Upper lobe of left lung (tissue), 6 donors: ENCODE measurements around the gene MBD3L2. TPM values are rescaled to one million over a fixed set of nuclear protein-coding genes. Genes with fewer than 3 reads are reported as not detected.
A peak's percentile ranks its signal among the peaks of the same experiment; 100 is the strongest.

Experiments used
- ATAC-seq, 2 donors: fragments of 200-7000 bp; cut with Tn5 transposase; one replicate each; pipeline ENCODE4 v1.9.1; 2022; ENCODE audit warnings: mild to moderate bottlenecking in 2 of 2, moderate library complexity in 2 of 2; ENCODE audit not compliant: low FRiP score in 2 of 2
- DNase-seq, 2 donors: peaks; one replicate each; pipeline ENCODE4 v3.0.0-alpha.2; 2019 to 2020
- H3K27ac ChIP-seq, 4 donors: fragments of 200-600 bp; sonication (generic); one replicate each; pipeline ENCODE4 v1.5.1; 2016 to 2019
- H3K27me3 ChIP-seq, 4 donors: fragments of 200-600 bp; sonication (generic); one replicate each; pipeline ENCODE4 v1.5.1; 2017 to 2019
- H3K36me3 ChIP-seq, 4 donors: fragments of 200-600 bp; sonication (generic); one replicate each; pipeline ENCODE4 v1.5.1; 2016 to 2019
- H3K4me1 ChIP-seq, 4 donors: fragments of 200-600 bp; sonication (generic); one replicate each; pipeline ENCODE4 v1.5.1; 2018 to 2019
- H3K4me3 ChIP-seq, 4 donors: fragments of 200-600 bp; sonication (generic); one replicate each; pipeline ENCODE4 v1.5.1; 2017 to 2019; ENCODE audit warnings: mild to moderate bottlenecking in 2 of 4, moderate library complexity in 1 of 4
- H3K9me3 ChIP-seq, 4 donors: fragments of 200-600 bp; sonication (generic); one replicate each; pipeline ENCODE4 v1.5.1; 2018 to 2019
- CTCF ChIP-seq, 6 experiments: fragments of 450-650 bp in 4 of 6; fragments of 200-600 bp in 2 of 6; sonication (generic) in 2 of 6; IDR thresholded peaks; one replicate each; pipeline ENCODE4 v1.5.1; 2016 to 2019; ENCODE audit warnings: antibody characterized with exemption in 6 of 6
- EP300 ChIP-seq, 4 donors: sonication (generic); formaldehyde crosslinking; IDR thresholded peaks; one replicate each; pipeline ENCODE4 v1.5.1; 2017; ENCODE audit warnings: antibody characterized with exemption in 4 of 4, control low read depth in 2 of 4
- POLR2A ChIP-seq, 4 donors: fragments of 450-650 bp; IDR thresholded peaks; one replicate each; pipeline ENCODE4 v1.5.1; 2016 to 2017; ENCODE audit warnings: antibody characterized with exemption in 4 of 4, mild to moderate bottlenecking in 2 of 4
- POLR2AphosphoS5 ChIP-seq, 2 donors: sonication (generic); formaldehyde crosslinking; IDR thresholded peaks; one replicate each; pipeline ENCODE4 v1.5.1; 2017; ENCODE audit warnings: antibody characterized with exemption in 2 of 2
- WGBS, 2 donors: methylation state at CpG; one replicate each; pipeline ENCODE4 v1.1.5; 2017 to 2018; 5-methylcytosine and 5-hydroxymethylcytosine counted together
- total RNA-seq, 6 donors: library from RNA; depleted of rRNA in 4 of 6; stranded (reverse); fragments of >200 nt in 4 of 6; gene quantifications; one replicate each; pipeline versions ENCODE4 v1.1.0 to v1.2.1, GENCODE V29; 2016 to 2021
- donor health status: DM: no; HTN: no; CAD: no; lungs with moderate emphysema.
- donor health status: DM: no; HTN: yes; CAD: no; lungs with severe emphysema.

The MBD3L2 gene
- total RNA-seq, 6 donors from 2014 or later = not detected

DNA sequence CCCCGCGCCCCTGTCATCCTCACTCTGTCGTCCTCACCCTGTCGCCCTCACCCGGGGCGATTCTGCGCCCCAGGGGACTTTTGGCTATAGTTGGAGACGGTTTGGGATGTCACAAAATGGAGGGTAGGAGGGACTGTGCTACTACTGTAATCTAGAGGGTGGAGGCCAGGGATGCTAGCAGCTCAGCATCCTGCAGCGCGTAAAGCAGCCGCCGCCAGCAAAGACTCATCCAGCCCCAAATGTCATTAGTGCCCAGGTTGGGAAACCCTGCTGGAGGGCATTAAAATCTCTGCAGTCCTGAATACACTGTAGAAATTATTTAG lies 20.7 kb downstream of the MBD3L2 start:
- H3K27me3 ChIP-seq = no peaks in the 10 kb centered on the region
- peaks cover 7 to 17% (median 11%) of the 10 kb centered on the region in 4 donors for H3K4me1 ChIP-seq
- peak overlapping the region; percentile 93 to 100 (median 96) for H3K4me3 ChIP-seq
- peaks cover 23 to 44% (median 38%) of the 10 kb centered on the region in 4 donors for H3K36me3 ChIP-seq
- H3K27ac ChIP-seq = peak overlapping the region; percentile 87 to 89 (median 88)
- TF ChIP-seq EP300 (IDR thresholded peaks at IDR 0.05) (no peak), POLR2AphosphoS5 (IDR thresholded peaks at IDR 0.05) (no peak), CTCF (IDR thresholded peaks at IDR 0.05) (no peak), POLR2A (IDR thresholded peaks at IDR 0.05) (no peak)
- ATAC-seq = peak in 1 of 2 donors; percentile 7
- H3K9me3 ChIP-seq = peaks cover 0 to 2% (median under 1%) of the 10 kb centered on the region in 4 donors
- DNase-seq = no peak
- 0 to 1% methylated on average over 6 to 12 of the region's 12 CpGs for WGBS, 2 donors

DNA sequence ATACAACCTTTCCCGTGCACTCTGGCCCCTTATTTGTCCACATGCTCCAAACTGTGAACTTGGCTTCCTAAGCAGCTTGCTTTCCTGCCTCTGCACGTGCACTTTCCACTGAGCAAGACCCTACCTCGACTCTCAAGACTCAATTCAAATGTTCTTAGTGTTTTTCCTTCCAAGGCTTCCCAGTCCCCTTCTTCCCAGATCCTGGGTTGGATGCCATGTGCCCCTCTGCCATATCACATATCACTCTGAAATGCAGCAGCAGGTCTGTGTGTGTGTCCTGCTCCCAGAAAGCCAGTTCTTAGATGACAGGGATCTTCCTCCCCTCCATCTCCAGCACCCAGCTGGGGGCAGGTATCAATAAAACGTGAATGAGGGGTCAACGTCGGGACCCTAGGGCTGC lies 23.4 kb downstream of the MBD3L2 start:
- TF ChIP-seq POLR2AphosphoS5 (IDR thresholded peaks at IDR 0.05) (no peak), CTCF (IDR thresholded peaks at IDR 0.05) (no peak), POLR2A (IDR thresholded peaks at IDR 0.05) (no peak), EP300 (IDR thresholded peaks at IDR 0.05) (no peak)
- ATAC-seq = no peak
- H3K4me3 ChIP-seq = no peak overlapping the region

GRCh38 chr19:7074705-7075282 lies 25.7 kb downstream of the MBD3L2 start:
- no peak for ATAC-seq
- no peak overlapping the region for H3K27ac ChIP-seq
- peak in 1 of 2 donors; percentile 33 for DNase-seq

More for the DNA sequence above, 23.4 kb downstream of the MBD3L2 start:
- Histone ChIP-seq H3K4me1 (peaks cover 7 to 17% (median 11%) of the 10 kb centered on the region in 4 donors), H3K9me3 (peaks cover 4 to 27% (median 23%) of the 10 kb centered on the region in 4 donors), H3K27me3 (no peaks in the 10 kb centered on the region), H3K36me3 (peaks cover 49 to 71% (median 64%) of the 10 kb centered on the region in 4 donors), H3K27ac (no peak overlapping the region)
- 85 to 90% methylated on average over 6 of the region's 6 CpGs for WGBS, 2 donors
- DNase-seq = no peak

DNA sequence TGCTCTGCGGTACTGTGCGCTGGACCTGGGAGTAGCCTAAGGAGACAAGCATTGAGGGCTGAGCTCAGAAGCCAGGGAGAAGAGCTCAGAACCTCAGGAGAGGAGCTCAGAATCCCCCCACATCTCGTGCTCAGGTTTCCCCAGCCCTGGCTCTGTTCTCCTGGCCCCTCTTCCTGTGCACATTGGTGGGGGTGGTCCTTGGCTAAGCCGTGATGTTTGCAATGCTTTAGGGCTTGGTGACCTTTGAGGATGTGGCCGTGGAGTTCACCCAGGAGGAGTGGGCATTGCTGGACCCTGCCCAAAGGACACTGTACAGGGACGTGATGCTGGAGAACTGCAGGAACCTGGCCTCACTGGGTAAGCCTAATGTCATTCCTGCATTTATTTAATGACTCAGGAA lies 27.0 kb downstream of the MBD3L2 start:
- DNase-seq (no peak), ATAC-seq (peak in 1 of 2 donors; percentile 22)
- H3K4me1 ChIP-seq = no peaks in the 10 kb centered on the region
- peaks cover 38 to 63% (median 59%) of the 10 kb centered on the region in 4 donors for H3K9me3 ChIP-seq
- H3K4me3 ChIP-seq = no peak overlapping the region
- H3K27me3 ChIP-seq = no peaks in the 10 kb centered on the region
- TF ChIP-seq POLR2A (IDR thresholded peaks at IDR 0.05) = no peak
- no peak for TF ChIP-seq CTCF (IDR thresholded peaks at IDR 0.05)
- TF ChIP-seq POLR2AphosphoS5 (IDR thresholded peaks at IDR 0.05) = no peak
- no peak for TF ChIP-seq EP300 (IDR thresholded peaks at IDR 0.05)
- WGBS, 2 donors = 99% methylated on average over 4 to 6 of the region's 6 CpGs
- peaks cover 81 to 100% (median 96%) of the 10 kb centered on the region in 4 donors for H3K36me3 ChIP-seq
- no peak overlapping the region for H3K27ac ChIP-seq

More at GRCh38 chr19:7074705-7075282, 25.7 kb downstream of the MBD3L2 start:
- peaks cover 24 to 50% (median 45%) of the 10 kb centered on the region in 4 donors for H3K9me3 ChIP-seq
- H3K27me3 ChIP-seq = no peaks in the 10 kb centered on the region
- H3K4me3 ChIP-seq = no peak overlapping the region
- H3K4me1 ChIP-seq = peaks cover 7 to 12% (median 11%) of the 10 kb centered on the region in 4 donors
- H3K36me3 ChIP-seq = peaks cover 68 to 94% (median 86%) of the 10 kb centered on the region in 4 donors
- no peak for TF ChIP-seq CTCF (IDR thresholded peaks at IDR 0.05)
- TF ChIP-seq POLR2A (IDR thresholded peaks at IDR 0.05) = no peak
- TF ChIP-seq POLR2AphosphoS5 (IDR thresholded peaks at IDR 0.05) = no peak
- TF ChIP-seq EP300 (IDR thresholded peaks at IDR 0.05) = no peak
- 94 to 95% methylated on average over 14 to 28 of the region's 29 CpGs for WGBS, 2 donors

DNA sequence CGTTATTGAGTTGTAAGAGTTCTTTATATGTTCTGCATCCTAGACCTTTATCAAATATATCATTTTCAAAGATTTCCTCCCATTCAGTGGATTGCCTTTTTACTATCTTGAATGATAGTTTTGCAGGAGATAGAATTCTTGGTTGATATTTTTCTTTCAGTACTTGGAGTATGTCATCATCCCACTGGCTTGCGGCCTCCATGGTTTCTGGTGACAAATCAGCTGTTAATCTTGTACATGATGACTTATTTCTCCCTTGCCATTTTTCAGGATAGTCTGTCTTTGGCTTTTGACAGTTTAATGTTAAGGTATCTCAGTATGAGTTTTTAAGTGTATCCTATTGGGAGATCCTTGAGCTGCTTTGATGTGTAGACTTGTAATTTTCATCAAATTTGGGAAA lies 28.9 kb downstream of the MBD3L2 start:
- H3K27ac ChIP-seq = no peak overlapping the region
- H3K4me1 ChIP-seq = no peaks in the 10 kb centered on the region
- WGBS, 2 donors = 98 to 100% methylated on average over 2 of the region's 2 CpGs
- ATAC-seq (no peak), DNase-seq (no peak)
- no peak overlapping the region for H3K4me3 ChIP-seq
- H3K27me3 ChIP-seq = no peaks in the 10 kb centered on the region
- TF ChIP-seq POLR2A (IDR thresholded peaks at IDR 0.05) (no peak), POLR2AphosphoS5 (IDR thresholded peaks at IDR 0.05) (no peak), CTCF (IDR thresholded peaks at IDR 0.05) (no peak), EP300 (IDR thresholded peaks at IDR 0.05) (no peak)
- peaks cover 91 to 100% (median 98%) of the 10 kb centered on the region in 4 donors for H3K36me3 ChIP-seq
- peaks cover 57 to 82% (median 77%) of the 10 kb centered on the region in 4 donors for H3K9me3 ChIP-seq
